AG04450 (cell line): ENCODE measurements around the gene COL7A1. TPM values are rescaled to one million over a fixed set of nuclear protein-coding genes. Genes with fewer than 3 reads are reported as not detected.

Experiments
- CTCF ChIA-PET: fragments of 300-600, 350-600 bp; formaldehyde crosslinking; extraction: SDS; loops from one replicate; lab custom pipeline; 2022; ENCODE audit warnings: antibody characterized with exemption, inconsistent platforms; lab: Charles Lee
- POLR2A ChIA-PET: fragments of 350-600 bp; formaldehyde crosslinking; extraction: SDS; loops from one replicate; lab custom pipeline; 2021; ENCODE audit warnings: antibody characterized with exemption, inconsistent platforms; lab: Yijun Ruan, JAX
- DNase-seq: peaks from one replicate; pipeline ENCODE4 v3.0.0-alpha.2; 2011; ENCODE audit warnings: low read depth, low spot score
- H3K27ac ChIP-seq: one replicate; pipeline ENCODE4 v1.5.1; 2012; ENCODE audit warnings: low read depth, low read length, control low read depth
- H3K27me3 ChIP-seq: one replicate; pipeline ENCODE4 v1.6.0; 2012; ENCODE audit warnings: low read length; ENCODE audit not compliant: control insufficient read depth, insufficient read depth
- H3K4me3 ChIP-seq: 2 replicates; pipeline ENCODE4 v1.5.1; 2011; ENCODE audit warnings: mild to moderate bottlenecking, low read depth, low read length, control low read depth
- H3K9me3 ChIP-seq: 2 replicates; pipeline ENCODE4 v1.5.1; 2012; ENCODE audit warnings: low read length; ENCODE audit not compliant: control insufficient read depth, insufficient read depth
- CTCF ChIP-seq: IDR thresholded peaks from 2 replicates; pipeline ENCODE4 v1.5.1; 2011; ENCODE audit warnings: low read depth, low read length, control low read depth, inconsistent platforms
- polyA plus RNA-seq: library from polyadenylated mRNA; depleted of rRNA; stranded (reverse); fragments of >200 nt; gene quantifications from 2 replicates; pipeline ENCODE4 v1.2.3, GENCODE V29; 2011

Gene COL7A1
- polyA plus RNA-seq, 1 experiment = 19.8 TPM

GRCh38 chr3:48576647-48577046 lies 18.5 kb downstream of the COL7A1 start:
- CTCF ChIA-PET = interaction anchor here (0.9 kb wide), 1 partner anchor 18 kb away, joined by 3 read pairs; no protein-coding TSS in a partner anchor

GRCh38 chr3:48575366-48575765 lies 19.8 kb downstream of the COL7A1 start:
- Histone ChIP-seq H3K27me3 (no peaks in the 10 kb centered on the region), H3K27ac (no peak overlapping the region), H3K4me3 (no peak overlapping the region), H3K9me3 (no peaks in the 10 kb centered on the region)
- no peak for DNase-seq
- TF ChIP-seq CTCF = no peak
- CTCF ChIA-PET = no interaction called here
- POLR2A ChIA-PET = interaction anchor here (0.6 kb wide), 1 partner anchor 15 kb away, joined by 4 read pairs; no protein-coding TSS in a partner anchor

More at GRCh38 chr3:48576647-48577046, 18.5 kb downstream of the COL7A1 start:
- no peak overlapping the region for H3K27ac ChIP-seq
- no peaks in the 10 kb centered on the region for H3K27me3 ChIP-seq
- no peak for DNase-seq
- TF ChIP-seq CTCF = no peak
- POLR2A ChIA-PET = no interaction called here
- no peaks in the 10 kb centered on the region for H3K9me3 ChIP-seq
- H3K4me3 ChIP-seq = no peak overlapping the region

GRCh38 chr3:48573973-48574585 lies 21.1 kb downstream of the COL7A1 start:
- ChIA-PET CTCF (no interaction called here), POLR2A (no interaction called here)
- Histone ChIP-seq H3K27ac (no peak overlapping the region), H3K4me3 (no peak overlapping the region), H3K9me3 (no peaks in the 10 kb centered on the region), H3K27me3 (no peaks in the 10 kb centered on the region)
- no peak for DNase-seq
- TF ChIP-seq CTCF = no peak

GRCh38 chr3:48572517-48572916 lies 22.6 kb downstream of the COL7A1 start:
- no peak overlapping the region for H3K27ac ChIP-seq
- H3K27me3 ChIP-seq = no peaks in the 10 kb centered on the region
- no peak overlapping the region for H3K4me3 ChIP-seq
- no peak for DNase-seq
- ChIA-PET CTCF (no interaction called here), POLR2A (interaction anchor here (0.7 to 0.8 kb wide), 2 partner anchors 8 to 11 kb away, joined by 3 to 4 read pairs; no protein-coding TSS in a partner anchor)
- no peaks in the 10 kb centered on the region for H3K9me3 ChIP-seq
- TF ChIP-seq CTCF = no peak

GRCh38 chr3:48571938-48572337 lies 23.2 kb downstream of the COL7A1 start:
- Histone ChIP-seq H3K27me3 (no peaks in the 10 kb centered on the region), H3K9me3 (no peaks in the 10 kb centered on the region), H3K27ac (no peak overlapping the region), H3K4me3 (no peak overlapping the region)
- ChIA-PET POLR2A (no interaction called here), CTCF (interaction anchor here (0.7 kb wide), 1 partner anchor 11 kb away, joined by 3 read pairs; no protein-coding TSS in a partner anchor)
- no peak for DNase-seq
- TF ChIP-seq CTCF = no peak
